Adrenal gland (tissue), 5 donors: ENCODE results near the gene OSBPL9.

Source experiments
- POLR2A ChIP-seq, 2 donors: fragments of 450-650 bp; IDR thresholded peaks; one replicate each; pipeline ENCODE4 v1.6.1; 2017; ENCODE audit warnings: antibody characterized with exemption in 2 of 2, mild to moderate bottlenecking in 2 of 2, moderate library complexity in 1 of 2
- TF ChIP-seq, protein P1 (sequence below), 6 experiments: fragments of 450-650 bp in 4 of 6; fragments of 200-600 bp in 2 of 6; sonication (generic) in 1 of 6; IDR thresholded peaks; 1 replicate in 5 of 6; 2 replicates in 1 of 6; pipeline versions ENCODE4 v1.5.1 to v1.8.0; 2016 to 2021; ENCODE audit warnings: antibody characterized with exemption in 6 of 6, mild to moderate bottlenecking in 2 of 6, moderate library complexity in 1 of 6
- donor health status: DM: no; HTN: no; CAD: no.

DNA sequence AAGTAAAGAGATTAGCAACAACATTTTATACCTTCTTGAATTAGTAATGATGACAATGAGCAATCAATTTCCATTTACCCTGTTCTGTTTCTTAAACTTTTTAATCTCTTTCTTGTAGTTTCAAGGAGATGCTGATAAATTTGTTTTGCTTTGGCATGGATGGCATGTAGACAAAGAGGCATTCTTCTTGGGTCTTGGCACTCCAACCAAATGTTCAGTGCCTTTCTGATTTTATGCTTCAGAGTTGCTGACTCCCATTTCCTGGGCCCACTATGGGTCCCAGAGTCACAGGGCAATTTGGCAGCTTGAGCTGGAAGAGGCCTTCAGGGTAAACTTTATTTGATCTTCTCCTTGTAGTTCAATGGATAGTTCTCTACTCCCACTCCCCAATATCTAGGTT, 42.1 kb upstream of the OSBPL9 start:
- TF ChIP-seq POLR2A (IDR thresholded peaks at IDR 0.05), result no peak
- TF ChIP-seq, protein P1, sequence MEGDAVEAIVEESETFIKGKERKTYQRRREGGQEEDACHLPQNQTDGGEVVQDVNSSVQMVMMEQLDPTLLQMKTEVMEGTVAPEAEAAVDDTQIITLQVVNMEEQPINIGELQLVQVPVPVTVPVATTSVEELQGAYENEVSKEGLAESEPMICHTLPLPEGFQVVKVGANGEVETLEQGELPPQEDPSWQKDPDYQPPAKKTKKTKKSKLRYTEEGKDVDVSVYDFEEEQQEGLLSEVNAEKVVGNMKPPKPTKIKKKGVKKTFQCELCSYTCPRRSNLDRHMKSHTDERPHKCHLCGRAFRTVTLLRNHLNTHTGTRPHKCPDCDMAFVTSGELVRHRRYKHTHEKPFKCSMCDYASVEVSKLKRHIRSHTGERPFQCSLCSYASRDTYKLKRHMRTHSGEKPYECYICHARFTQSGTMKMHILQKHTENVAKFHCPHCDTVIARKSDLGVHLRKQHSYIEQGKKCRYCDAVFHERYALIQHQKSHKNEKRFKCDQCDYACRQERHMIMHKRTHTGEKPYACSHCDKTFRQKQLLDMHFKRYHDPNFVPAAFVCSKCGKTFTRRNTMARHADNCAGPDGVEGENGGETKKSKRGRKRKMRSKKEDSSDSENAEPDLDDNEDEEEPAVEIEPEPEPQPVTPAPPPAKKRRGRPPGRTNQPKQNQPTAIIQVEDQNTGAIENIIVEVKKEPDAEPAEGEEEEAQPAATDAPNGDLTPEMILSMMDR (IDR thresholded peaks at IDR 0.05), result no peak
